CD14-positive monocyte (primary cell): ENCODE measurements around the gene PPFIBP2. TPM values are rescaled to one million over a fixed set of nuclear protein-coding genes. Genes with fewer than 3 reads are reported as not detected.

ENCODE experiments used
- DNase-seq, 3 donors: peaks; one replicate each; pipeline ENCODE4 v3.0.0-alpha.2; 2011 to 2022
- H2AFZ ChIP-seq: 2 replicates; pipeline ENCODE4 v1.6.0; 2012; ENCODE audit warnings: mild to moderate bottlenecking, low read depth, low read length, inconsistent platforms; ENCODE audit not compliant: insufficient read depth, poor library complexity, severe bottlenecking
- H3K27ac ChIP-seq, 2 donors: 1 replicate in 1 of 2; 2 replicates in 1 of 2; pipeline ENCODE4 v1.5.1; 2012 to 2013; ENCODE audit warnings: low read length in 2 of 2, control low read depth in 1 of 2, inconsistent platforms in 1 of 2, low read depth in 1 of 2, mild to moderate bottlenecking in 1 of 2
- H3K27me3 ChIP-seq, 2 donors: one replicate each; pipeline versions ENCODE4 v1.6.0 to v1.6.1; 2011 to 2013; ENCODE audit warnings: low read length in 2 of 2; ENCODE audit not compliant: control insufficient read depth in 2 of 2, insufficient read depth in 2 of 2
- H3K36me3 ChIP-seq, 2 donors: replicated peaks in 1 of 2; 1 replicate in 1 of 2; 2 replicates in 1 of 2; pipeline versions ENCODE4 v1.5.1 to v1.6.1; 2012 to 2013; ENCODE audit warnings: low read length in 2 of 2, control low read depth in 1 of 2, inconsistent platforms in 1 of 2, mild to moderate bottlenecking in 1 of 2; ENCODE audit not compliant: insufficient read depth in 2 of 2, control insufficient read depth in 1 of 2
- H3K4me1 ChIP-seq, 2 donors: 1 replicate in 1 of 2; 2 replicates in 1 of 2; pipeline versions ENCODE4 v1.5.1 to v1.6.1; 2012 to 2013; ENCODE audit warnings: low read length in 2 of 2, control low read depth in 1 of 2, inconsistent platforms in 1 of 2, mild to moderate bottlenecking in 1 of 2, moderate library complexity in 1 of 2; ENCODE audit not compliant: insufficient read depth in 2 of 2, control insufficient read depth in 1 of 2
- H3K4me2 ChIP-seq: replicated peaks from 2 replicates; pipeline ENCODE3; 2012; ENCODE audit warnings: low read length, moderate library complexity, mild to moderate bottlenecking; ENCODE audit not compliant: poor library complexity, severe bottlenecking; ENCODE audit errors: extremely low read depth
- H3K4me3 ChIP-seq, 3 experiments: fragments of 200-600 bp in 1 of 3; sonication (generic) in 1 of 3; replicated peaks in 1 of 3; 1 replicate in 2 of 3; 2 replicates in 1 of 3; pipeline ENCODE4 v1.5.1; 2011 to 2013; ENCODE audit warnings: low read length in 3 of 3, mild to moderate bottlenecking in 3 of 3, control low read depth in 2 of 3, low read depth in 2 of 3, inconsistent platforms in 1 of 3, moderate library complexity in 1 of 3
- H3K79me2 ChIP-seq: 2 replicates; pipeline ENCODE4 v1.6.0; 2012; ENCODE audit warnings: mild to moderate bottlenecking, control low read depth, inconsistent platforms, low read length, moderate library complexity; ENCODE audit not compliant: insufficient read depth
- H3K9ac ChIP-seq: 2 replicates; pipeline ENCODE4 v1.6.0; 2017; ENCODE audit warnings: low read length, mild to moderate bottlenecking; ENCODE audit not compliant: insufficient read depth, poor library complexity, severe bottlenecking
- H3K9me3 ChIP-seq, 2 donors: replicated peaks in 1 of 2; 1 replicate in 1 of 2; 2 replicates in 1 of 2; pipeline versions ENCODE4 v1.5.1 to v1.6.1; 2012 to 2013; ENCODE audit warnings: low read length in 2 of 2, control low read depth in 1 of 2; ENCODE audit not compliant: control insufficient read depth in 1 of 2, insufficient read depth in 1 of 2
- H4K20me1 ChIP-seq: 2 replicates; pipeline ENCODE4 v1.6.0; 2012; ENCODE audit warnings: mild to moderate bottlenecking, low read length, control low read depth, moderate library complexity; ENCODE audit not compliant: insufficient read depth
- H3K27ac Mint-ChIP-seq, 7 donors: one replicate each; pipeline ENCODE4 v1.8.0; 2020; ENCODE audit warnings: mild to moderate bottlenecking in 7 of 7, mixed read lengths in 7 of 7, moderate library complexity in 6 of 7, inconsistent platforms in 2 of 7
- H3K27me3 Mint-ChIP-seq, 3 donors: one replicate each; pipeline ENCODE4 v1.8.0; 2021 to 2022; ENCODE audit warnings: low read depth in 3 of 3, mild to moderate bottlenecking in 3 of 3, mixed read lengths in 3 of 3, moderate library complexity in 3 of 3, inconsistent platforms in 1 of 3
- H3K36me3 Mint-ChIP-seq, 2 donors: one replicate each; pipeline ENCODE4 v1.8.0; 2020; ENCODE audit warnings: mixed read lengths in 2 of 2, inconsistent platforms in 1 of 2, mild to moderate bottlenecking in 1 of 2
- H3K4me1 Mint-ChIP-seq: one replicate; pipeline ENCODE4 v1.8.0; 2020; ENCODE audit warnings: mild to moderate bottlenecking, mixed read lengths
- H3K4me3 Mint-ChIP-seq, 2 donors: one replicate each; pipeline ENCODE4 v1.8.0; 2020; ENCODE audit warnings: mild to moderate bottlenecking in 2 of 2, mixed read lengths in 2 of 2, moderate library complexity in 1 of 2
- H3K9me3 Mint-ChIP-seq, 7 donors: one replicate each; pipeline ENCODE4 v1.8.0; 2020 to 2022; ENCODE audit warnings: mixed read lengths in 7 of 7, mild to moderate bottlenecking in 6 of 7, moderate library complexity in 6 of 7, inconsistent platforms in 2 of 7
- CTCF ChIP-seq: fragments of 200-600 bp; IDR thresholded peaks from one replicate; pipeline ENCODE4 v1.8.0; 2022; ENCODE audit warnings: antibody characterized with exemption, mild to moderate bottlenecking
- WGBS: methylation state at CpG from one replicate; pipeline ENCODE4 v1.1.5; 2013; ENCODE audit warnings: missing lambda C conversion rate; ENCODE audit not compliant: insufficient coverage; 5-methylcytosine and 5-hydroxymethylcytosine counted together
- intact Hi-C, 2 donors: fragments of 100-400 bp; cut with micrococcal nuclease; formaldehyde crosslinking; loops; one replicate each; pipeline versions ENCODE4 v1.15.0 to v1.15.1; 2023
- polyA plus RNA-seq, 3 donors: library from polyadenylated mRNA; depleted of rRNA in 1 of 3; unstranded in 2 of 3; stranded (reverse) in 1 of 3; fragments of 300-500 nt in 2 of 3; fragments of >200 nt in 1 of 3; fragmentation: Illumina TruSeq in 2 of 3; gene quantifications; 1 replicate in 2 of 3; 2 replicates in 1 of 3; pipeline ENCODE4 v1.2.3, GENCODE V29; 2012 to 2021

Gene PPFIBP2
- polyA plus RNA-seq, 3 donors, result 5.9 to 41.6 (median 8.6) TPM

DNA sequence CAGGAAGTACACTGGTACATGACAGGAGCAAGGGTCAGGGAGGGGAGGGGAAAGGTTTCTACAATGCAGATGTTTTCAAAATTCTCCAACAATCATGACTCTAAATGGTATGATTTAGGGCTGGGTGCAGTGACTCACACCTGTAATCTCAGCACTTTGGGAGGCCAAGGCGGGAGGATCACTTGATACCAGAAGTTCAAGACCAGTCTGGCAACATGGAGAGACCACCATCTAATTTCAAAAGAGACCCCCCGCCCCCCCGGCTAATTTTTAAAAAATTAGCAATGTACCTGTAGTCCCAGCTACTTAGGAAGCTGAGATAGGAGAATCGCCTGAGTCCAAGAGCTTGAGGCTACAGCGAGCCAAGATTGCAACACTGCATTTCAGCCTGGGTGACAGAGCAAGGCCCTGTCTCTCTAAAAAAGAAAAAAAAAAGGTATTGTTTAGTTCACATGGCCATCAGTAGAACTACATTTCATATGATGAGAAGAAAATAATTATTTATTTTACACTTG, 44.4 kb upstream of the PPFIBP2 start:
- Histone ChIP-seq H3K4me3 (no peak overlapping the region), H3K27ac (no peak overlapping the region), H3K9ac (no peak overlapping the region), H2AFZ (no peak overlapping the region), H3K4me2 (no peak overlapping the region), H3K79me2 (no peaks in the 10 kb centered on the region), H3K4me1 (no peaks in the 10 kb centered on the region), H4K20me1 (no peaks in the 10 kb centered on the region), H3K27me3 (no peaks in the 10 kb centered on the region), H3K36me3 (no peaks in the 10 kb centered on the region), H3K9me3 (no peaks in the 10 kb centered on the region)
- TF ChIP-seq CTCF, result no peak
- H3K27ac Mint-ChIP-seq, result no peak overlapping the region
- intact Hi-C loops, result no loop called here
- no peak overlapping the region for H3K4me3 Mint-ChIP-seq
- peaks cover 0 to 3% of the 10 kb centered on the region in 2 donors for H3K36me3 Mint-ChIP-seq
- H3K9me3 Mint-ChIP-seq, result peaks cover 0 to 9% (median 3%) of the 10 kb centered on the region in 7 donors
- WGBS, result 100% methylated on average over 4 of the region's 5 CpGs
- no peak for DNase-seq
- no peaks in the 10 kb centered on the region for H3K4me1 Mint-ChIP-seq
- H3K27me3 Mint-ChIP-seq, result peaks cover 0 to 6% (median 3%) of the 10 kb centered on the region in 3 donors

DNA sequence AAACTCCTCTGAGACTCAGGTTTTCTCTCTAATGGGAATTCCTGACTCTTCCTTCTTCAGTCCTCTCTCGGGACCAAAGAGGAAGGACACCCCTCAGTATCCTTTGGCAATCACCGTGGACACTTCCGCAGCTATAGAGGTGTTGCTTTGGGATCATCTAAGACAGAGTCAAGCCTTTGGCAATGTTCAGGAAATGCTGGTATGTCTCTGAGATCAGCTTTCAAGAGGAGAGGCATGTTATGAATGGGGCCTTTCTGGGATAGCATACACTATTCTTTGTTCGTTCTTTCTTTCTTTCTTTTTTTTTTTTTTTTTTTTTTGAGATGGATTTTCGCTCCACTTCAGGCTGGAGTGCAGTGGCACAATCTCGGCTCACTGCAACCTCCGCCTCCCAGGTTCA, 42.7 kb upstream of the PPFIBP2 start:
- Histone ChIP-seq H3K27me3 (no peaks in the 10 kb centered on the region), H3K4me3 (no peak overlapping the region), H4K20me1 (no peaks in the 10 kb centered on the region), H3K9me3 (no peaks in the 10 kb centered on the region), H2AFZ (no peak overlapping the region), H3K4me1 (no peaks in the 10 kb centered on the region), H3K36me3 (no peaks in the 10 kb centered on the region), H3K27ac (no peak overlapping the region), H3K4me2 (no peak overlapping the region), H3K9ac (no peak overlapping the region), H3K79me2 (no peaks in the 10 kb centered on the region)
- intact Hi-C loops, result no loop called here
- WGBS, result 100% methylated on average over 1 of the region's 7 CpGs
- peaks cover 2 to 6% (median 3%) of the 10 kb centered on the region in 3 donors for H3K27me3 Mint-ChIP-seq
- DNase-seq, result no peak
- no peak for TF ChIP-seq CTCF
- H3K4me3 Mint-ChIP-seq, result no peak overlapping the region
- peaks cover 0 to 6% (median 0%) of the 10 kb centered on the region in 7 donors for H3K9me3 Mint-ChIP-seq
- H3K4me1 Mint-ChIP-seq, result no peaks in the 10 kb centered on the region
- H3K36me3 Mint-ChIP-seq, result peaks cover 0 to 3% of the 10 kb centered on the region in 2 donors
- H3K27ac Mint-ChIP-seq, result no peak overlapping the region
